Hippocampal formation (tissue), 2 donors: ENCODE results near the gene PPP1R1A.
A peak's percentile ranks its signal among the peaks of the same experiment; 100 is the strongest.

Source experiments
- DNase-seq, 2 donors: peaks; one replicate each; lab custom pipeline; 2025; lab: John Stamatoyannopoulos, UW

PPP1R1A gene, protein sequence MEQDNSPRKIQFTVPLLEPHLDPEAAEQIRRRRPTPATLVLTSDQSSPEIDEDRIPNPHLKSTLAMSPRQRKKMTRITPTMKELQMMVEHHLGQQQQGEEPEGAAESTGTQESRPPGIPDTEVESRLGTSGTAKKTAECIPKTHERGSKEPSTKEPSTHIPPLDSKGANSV

DNA sequence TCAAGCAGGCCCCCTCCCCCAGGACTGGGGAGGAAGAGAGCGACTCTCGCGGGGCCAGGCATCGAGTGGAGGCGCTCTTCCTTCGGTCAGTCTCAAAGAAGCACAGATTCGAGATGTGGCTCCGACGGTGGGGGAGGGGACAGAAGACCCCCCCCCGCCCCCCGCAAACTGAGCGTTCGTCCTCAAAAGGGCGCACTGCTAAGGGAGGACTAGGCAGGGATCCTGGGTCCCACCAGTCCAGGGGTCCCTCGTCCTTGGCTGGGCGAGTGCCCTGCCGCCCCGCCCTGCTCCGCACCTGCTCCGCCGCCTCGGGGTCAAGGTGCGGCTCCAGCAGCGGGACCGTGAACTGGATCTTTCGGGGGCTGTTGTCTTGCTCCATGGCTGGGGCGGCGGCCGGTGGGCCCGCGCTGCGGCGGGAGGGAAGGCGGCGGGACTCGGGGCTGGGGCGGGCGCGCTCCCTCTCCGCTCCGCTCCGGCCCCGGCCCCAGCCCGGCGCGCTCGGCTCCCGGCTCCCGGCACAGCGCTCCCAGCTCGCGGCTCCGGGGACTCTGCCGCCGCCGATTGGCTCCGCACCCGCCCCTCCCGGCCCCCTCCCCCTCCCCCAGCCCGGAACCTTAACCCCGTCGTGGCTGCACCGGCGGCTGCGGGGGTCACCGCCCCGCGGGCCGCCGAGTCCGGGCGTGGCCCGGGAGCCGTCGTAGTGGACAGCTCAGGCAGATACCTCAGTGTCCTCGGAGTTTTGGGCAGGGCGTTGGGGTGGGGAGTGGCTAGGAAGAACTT, at the start of gene PPP1R1A:
Gene PPP1R1A, minus strand, starts transcription at position 550 of the 780 bp plus-strand sequence. Its CDS starts 171 bp downstream, at position 379.
- peak in 1 of 2 donors; percentile 31 for DNase-seq

DNA sequence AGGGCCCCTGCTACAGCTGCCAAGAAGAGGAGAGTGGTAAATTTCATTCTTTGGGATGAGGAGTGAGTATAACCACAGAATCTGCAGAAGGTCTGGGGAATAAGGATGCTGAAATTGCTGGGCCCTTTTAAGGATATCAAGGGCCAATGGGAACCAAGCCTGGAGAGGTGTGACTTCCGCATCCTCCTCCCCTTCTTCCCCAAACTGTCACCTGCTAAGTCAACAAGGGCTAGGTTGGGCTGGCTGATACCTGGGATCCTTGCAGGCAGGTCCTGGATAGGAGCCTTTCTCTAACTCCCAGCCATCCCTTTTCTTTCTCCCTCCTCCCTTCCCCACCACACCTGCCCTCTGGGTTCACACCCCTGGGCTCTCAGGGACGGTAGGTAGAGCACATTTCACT, 46.3 kb upstream of the PPP1R1A start, which contains the start of gene LACRT:
Gene LACRT, minus strand, starts transcription at position 101 of the 400 bp plus-strand sequence. Its CDS starts 54 bp downstream, at position 47.
- DNase-seq = no peak

DNA sequence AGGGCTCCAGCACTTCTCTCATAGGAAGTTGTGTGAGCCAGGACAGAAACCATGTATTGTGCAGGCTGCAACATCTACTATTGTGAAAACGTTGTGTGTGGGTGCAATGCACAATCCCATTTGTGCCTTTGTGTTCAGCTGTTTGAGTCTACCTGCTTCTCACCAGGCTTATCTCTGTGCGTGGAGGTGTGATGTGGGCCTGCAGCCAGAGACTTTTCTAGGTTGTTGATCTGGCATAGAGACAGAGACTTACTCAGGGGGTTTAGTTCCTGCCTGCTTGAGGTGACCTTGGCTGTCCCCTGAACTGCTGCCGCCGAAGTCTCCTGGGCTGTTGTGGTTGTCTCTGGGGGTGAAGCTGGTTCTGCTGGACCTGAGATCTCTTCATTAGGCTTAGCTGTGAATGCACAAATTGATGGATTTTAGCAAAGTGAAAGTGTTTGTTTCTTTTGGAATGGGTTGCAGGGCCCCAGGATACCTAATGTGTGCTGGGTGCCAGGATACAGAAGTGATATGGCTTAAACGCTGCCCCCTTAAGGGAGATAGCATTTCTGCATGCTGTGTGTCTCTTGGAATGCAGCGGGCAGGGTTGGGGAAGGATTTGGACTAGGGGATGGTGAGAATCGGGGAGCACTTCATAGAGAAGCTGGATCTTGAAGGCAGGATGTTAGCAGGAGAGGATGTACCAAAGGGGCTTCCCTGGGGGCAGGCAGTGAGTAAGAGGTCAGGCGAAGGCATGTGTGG, 43.7 kb upstream of the PPP1R1A start:
- DNase-seq = no peak

DNA sequence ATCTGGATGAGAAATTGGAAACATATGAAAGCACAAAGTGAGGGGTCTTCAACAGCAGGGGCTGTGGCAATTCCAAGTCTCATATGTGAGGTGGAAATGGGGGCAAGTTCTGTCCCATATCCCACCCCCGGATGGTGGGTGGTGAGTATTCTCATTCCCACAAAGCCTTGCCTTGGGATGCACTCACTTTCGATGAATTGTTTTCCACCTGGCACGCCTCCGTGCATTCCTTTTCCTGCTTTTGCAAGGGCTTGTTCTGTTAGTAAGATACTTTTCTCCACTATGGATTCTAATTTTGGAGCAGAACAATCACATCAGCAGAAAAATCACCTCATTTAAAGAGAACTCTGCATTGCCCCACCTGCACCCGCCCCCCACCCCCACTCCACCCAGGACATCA, 43.1 kb upstream of the PPP1R1A start:
- DNase-seq = no peak

DNA sequence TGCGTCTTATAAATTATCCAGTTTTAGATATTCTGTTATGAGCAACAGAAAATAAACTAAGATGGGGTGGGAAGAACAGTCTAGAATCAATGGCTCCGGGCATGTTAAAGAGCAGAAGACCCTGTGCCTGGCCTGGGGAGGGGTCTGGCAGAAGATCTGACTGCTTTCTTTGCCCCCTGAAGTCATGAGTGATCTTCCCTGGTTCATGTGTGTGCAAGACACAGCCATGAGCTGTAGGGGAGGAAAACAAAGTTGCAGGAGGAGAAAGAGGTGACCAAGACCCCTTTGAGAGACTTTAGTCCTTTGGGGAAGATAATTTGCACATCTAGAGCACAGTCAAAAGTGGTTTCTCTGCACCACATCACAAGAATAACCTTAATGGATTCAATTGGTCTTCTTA, 41.5 kb upstream of the PPP1R1A start:
- DNase-seq = no peak

DNA sequence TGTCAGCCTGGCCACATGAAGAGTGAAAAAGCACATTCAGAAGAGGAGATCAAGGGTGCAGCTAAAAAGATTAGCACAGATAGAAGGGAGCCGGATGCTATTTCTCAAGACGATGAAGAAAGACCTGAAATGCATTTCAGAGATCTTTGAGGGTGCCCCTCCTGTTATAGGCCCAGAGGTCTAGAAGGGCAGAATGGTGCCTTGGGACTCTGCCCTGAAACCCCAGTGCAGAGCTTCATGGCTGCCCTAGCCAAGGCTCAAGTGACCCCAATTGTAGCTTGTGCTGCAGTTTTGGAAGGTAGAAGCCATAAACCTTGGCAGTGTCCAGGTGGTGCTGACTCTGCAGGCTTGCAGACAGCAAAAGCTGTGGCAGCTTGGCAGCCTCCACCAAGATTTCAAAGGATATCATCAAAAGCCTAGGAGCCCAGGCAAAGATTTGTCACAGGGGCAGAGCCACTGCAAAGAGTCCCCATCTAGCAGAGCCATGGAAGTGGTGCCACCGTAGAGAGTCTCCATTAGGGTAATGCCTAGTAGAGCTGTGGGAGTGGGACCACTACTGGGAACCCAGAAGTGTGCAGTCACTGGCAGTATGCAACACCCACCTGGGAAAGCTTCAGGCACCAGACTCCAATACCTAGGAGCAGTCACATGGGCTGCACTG, 39.9 kb upstream of the PPP1R1A start:
- DNase-seq = no peak

DNA sequence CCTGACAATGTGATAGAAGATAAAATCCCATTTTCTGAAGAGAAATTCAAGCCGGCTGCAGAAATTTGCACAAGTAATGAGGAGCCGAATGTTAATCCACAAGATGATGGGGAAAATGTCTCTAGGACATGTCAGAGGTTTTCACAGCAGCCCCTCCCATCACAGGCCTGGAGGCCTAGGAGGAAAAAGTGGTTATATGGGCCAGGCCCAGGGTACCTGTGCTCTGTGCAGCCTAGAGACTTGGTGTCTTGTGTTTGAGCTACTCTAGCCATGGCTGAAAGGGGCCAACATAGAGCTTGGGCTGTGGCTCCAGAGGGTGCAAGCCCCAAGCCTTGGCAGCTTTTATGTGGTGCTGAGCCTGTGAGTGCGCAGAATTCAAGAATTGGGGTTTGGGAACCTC, 38.8 kb upstream of the PPP1R1A start:
- DNase-seq = no peak

DNA sequence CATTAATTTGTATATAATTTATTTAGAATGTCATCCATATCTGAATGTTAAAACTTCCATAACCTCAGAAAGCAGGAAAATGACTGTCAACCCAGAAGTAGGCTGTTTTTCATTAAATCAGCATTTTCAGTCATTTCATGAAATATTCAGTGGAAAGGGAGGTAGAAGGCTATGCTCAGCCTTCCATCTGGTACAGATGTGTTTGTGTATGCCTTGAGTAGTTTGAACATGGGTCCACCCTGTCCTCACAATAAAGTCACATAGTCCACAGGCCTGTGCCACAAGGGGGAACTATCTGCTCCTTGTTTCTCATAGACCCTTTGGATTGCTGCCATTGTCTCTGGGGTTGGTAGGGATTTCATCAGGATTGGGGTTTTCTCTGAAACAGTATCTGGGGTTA, 37.1 kb upstream of the PPP1R1A start:
- no peak for DNase-seq

DNA sequence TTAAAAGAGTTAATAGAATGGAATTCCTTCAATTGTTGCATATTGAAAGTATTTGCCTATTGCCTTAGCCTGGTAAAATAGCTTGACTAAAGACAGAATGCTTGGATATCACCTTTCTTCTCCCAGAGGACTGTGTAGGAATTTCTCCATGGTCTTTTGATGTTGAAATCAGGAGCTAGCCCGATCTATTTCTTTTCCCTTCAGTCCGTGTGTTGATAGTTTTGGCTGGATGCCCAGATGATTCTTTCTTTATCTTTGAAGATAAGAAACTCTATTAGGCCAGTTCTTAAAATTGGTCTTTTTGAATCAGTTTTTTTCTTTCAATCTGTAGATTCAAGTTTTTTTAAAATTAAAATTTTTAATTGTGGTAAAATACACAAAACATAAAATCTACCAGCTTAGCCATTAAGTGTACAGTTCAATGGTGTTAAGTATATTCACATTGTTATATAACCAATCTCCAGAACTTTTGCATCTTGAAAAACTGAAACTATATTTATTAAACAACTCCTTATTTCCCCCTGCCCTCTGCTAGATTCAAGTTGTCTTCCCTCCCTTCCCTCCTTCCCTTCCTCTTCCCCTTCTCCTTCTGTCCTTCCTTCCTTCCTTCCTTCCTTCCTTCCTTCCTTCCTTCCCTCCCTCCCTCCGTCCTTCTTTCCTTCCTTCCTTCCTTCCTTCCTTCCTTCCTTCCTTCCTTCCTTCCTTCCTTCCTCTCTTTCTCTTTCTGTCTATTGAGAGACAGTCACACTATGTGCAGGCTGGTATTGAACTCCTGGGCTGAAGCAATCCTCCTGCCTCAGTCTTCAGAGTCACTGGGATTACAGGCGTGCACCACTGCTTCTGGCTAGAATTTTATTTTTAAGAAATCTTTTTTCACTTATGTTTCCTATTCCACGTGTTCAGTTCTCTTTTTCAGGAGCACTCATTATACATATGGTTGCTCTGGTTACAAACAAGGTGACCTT, 36.1 kb upstream of the PPP1R1A start:
- DNase-seq = no peak

DNA sequence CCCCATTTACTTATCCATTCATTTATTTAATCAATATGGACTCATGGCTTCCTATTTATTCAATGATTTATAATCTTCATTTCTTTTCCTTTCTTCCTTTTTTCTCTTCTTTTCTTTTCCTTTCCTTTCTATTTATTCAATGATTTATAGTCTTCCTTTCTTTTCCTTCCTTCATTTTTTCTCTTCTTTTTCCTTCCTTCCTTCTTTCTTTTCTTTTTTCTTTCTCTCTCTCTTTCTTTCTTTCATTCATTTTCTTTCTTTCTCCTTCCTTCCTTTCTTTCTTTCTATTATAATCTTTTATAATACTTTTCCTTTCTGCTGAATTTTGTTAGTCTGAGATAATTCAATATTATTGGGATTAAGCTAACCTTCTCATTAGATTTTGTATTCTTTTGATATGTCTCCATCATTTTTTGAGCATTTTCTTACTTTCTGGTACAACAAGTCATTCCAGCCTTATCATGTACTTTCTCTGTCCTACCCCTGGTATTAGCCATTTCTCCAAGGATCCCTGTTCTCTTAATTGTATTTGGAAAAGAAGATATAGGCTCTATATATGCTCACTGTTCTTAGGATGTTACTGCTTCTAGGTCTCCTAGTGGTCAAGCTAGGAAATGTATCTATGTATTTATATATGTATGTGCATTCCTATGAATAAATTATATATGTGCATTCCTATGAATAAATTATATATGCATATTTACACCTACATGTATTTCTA, 34.2 kb upstream of the PPP1R1A start:
- no peak for DNase-seq

DNA sequence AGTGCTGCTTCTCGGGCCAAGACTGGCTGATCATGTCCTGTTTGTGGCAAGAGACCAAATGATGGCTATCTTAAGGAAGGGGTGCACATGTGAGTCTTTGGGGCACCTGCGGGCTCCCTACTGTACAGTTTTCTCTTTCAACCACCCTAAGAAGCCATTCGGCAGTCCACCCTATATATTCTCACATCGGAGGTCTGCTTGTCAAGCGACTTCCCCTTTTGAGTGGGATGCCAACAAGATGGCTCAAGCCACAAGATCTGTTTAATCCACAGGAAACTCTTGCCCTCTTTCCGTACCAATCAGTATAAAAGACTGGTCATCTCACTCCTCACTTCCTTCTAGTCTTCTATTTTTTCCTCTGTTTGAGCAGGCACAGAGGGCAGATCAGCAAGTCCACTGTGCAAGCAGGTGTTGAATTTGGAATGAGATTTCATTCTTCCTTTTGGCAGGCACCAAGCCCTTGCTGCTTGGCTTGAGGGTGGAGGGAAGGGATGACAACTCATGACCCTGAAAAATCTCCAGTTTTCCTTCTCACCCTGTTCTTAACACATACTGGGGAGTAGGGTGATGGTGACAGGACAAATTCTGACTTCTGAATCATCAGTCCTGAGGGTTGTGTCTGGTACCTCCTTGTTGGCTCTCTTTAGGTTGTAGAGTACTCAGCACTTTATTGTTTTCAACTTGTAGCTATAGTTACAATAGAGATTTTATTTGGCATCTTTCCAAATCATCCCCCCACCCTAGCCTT, 28.6 kb upstream of the PPP1R1A start:
- DNase-seq = no peak

DNA sequence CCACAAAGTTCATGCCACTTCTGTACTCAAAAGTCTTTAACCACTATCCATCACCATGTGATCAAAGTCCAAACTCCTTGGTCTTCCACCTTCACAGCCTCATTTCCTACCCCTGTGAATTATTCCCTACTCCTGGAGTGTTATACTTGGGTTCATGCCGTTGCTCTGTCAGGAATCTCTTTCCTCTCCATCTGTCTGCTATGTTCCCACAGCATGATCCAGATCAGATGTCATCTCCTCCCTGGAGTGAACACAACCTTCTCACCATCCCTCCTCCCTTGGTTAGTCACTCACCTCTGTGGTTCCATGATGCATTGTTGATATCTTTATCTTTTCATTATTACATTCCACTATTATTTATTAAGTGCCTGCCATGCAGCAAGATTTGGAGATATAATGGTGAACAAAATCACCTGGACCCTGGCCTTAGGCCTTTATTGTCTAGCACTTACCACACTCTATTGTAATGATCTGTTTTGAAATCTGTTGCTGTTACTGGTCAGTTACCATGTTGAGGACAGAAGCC, 23.8 kb upstream of the PPP1R1A start:
- no peak for DNase-seq

DNA sequence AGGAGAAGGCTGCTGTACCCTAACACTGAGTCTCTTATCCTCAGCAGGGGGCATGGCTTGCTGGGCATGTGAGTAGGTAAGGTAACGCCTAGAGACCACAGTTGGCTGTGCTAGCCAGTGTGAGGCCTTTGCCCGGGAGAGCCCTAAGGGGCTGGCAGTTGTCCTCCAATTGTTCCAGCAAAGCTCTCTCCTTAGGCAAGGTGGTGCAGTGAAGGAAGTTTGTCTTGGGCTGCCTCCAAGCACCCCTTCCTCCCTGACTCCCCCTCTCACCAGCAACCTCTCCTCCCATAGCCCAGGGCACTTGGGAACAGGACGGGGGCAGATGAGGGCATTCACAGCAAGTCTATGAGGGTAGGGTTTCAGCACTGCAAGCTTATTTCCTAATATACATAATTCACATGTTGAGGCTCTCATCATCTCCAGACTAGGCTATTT, 23.3 kb upstream of the PPP1R1A start:
- no peak for DNase-seq

DNA sequence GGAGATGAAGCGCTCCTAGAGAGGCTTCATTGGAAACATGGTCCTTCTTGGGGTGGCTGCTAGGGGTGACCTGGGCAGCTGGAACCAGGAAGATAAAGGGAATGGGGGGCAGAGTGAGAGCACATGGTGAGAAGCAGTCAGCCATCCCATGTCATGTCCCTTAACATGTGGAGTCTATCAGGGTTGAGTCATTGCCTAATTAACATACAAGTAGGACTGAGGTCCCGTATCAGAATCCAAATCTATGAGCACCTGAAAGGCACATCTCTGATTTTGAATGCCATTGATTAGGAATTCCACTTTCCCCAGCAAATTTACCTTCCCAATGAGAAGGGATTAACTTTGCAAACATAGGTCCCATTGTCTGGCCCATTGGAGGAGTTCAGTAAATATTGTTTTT, 20.3 kb upstream of the PPP1R1A start:
- DNase-seq = no peak

DNA sequence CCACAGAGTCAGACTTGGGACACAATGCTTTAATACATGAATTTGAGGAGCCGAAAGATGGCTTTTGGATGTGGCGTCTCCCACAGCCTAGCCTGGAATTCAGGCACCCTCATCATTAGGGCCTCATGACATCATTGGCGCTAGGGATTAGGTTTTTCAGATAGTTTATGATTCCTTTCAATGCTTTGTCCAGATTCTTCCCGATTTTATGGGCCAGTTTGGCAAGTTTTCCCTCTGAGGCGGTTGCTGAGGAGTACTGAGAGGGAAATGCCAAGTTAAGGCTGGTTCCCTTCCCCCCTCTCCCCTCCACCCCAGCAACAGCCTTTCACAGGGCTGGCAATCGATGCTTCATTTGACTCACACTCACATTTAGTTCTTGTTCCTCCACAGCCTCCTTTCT, 19.7 kb upstream of the PPP1R1A start:
- DNase-seq = no peak

DNA sequence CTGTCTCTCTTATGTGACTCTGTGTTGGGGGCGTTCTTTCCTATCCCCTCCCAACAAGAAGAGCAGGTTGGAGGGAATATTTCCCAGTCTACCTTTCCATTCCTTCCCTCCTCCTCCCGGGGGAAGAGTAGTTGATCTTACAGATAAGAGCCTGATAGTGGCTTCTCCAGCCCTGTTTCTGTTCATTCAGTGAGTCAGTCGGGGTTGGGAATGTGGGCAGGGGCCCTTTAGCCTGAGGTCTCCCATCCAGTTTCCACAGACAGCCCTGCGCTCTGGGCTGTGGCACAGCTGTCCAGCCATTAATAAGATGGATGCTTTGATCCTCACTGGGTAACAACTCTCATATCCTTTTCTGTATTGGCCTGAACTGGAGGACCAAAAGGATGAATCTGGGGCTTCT, 18.1 kb upstream of the PPP1R1A start:
- DNase-seq = no peak

DNA sequence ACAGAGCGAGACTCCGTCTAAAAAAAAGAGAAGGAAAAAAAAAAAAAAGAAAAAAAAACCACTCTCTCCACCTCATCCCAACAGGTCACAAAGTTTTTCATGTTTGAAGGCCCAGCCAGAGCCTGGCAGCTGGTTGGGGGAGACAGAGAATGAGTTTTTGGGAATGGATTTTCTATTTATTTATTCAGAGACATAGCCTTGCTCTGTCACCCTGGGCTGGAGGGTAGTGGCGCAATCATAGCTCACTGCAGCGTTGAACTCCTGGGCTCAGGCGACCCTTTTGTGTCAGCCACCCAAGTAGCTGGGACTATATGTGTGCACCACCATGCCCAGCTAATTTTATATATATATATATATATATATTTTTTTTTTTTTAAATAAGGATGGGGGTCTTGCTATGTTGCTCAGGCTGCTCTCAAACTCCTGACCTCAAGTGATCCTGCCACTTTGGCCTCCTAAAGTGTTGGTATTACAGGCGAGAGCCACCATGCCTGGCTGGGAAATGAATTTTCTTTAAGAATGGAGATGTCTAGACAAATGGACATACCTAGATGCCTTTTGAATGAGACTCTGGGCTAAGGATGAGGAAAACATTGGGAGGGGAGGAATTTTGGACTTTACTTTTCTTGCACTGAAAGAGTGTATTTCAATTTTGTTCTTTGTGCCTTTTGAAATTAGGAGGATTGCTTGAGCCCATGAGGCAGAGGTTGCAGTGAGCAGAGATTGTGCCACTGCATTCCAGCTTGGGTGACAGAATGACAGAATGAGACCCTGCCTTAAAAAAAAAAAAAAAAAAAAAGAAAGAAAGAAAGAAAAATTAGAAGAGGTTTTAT, 16.9 kb upstream of the PPP1R1A start:
- no peak for DNase-seq

DNA sequence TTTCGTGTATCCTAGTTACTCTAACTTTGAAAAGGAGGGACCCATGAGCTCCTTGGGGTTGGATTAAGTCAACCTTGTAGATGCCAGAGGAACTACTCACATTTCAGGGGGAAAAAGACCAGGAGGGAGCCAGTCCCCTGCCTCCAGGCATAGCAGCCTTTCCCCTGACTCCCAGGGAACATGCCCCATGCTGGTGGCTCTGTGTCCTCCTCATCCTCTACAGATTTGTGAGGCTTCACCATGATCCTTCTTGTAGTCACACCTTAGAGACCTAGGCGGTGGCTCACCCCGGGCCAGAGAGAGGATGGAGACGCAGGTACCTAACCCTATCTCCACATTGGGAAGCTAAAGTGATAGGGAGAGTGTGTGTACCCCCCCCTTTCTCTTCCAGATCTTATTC, 16.0 kb upstream of the PPP1R1A start:
- DNase-seq = no peak

DNA sequence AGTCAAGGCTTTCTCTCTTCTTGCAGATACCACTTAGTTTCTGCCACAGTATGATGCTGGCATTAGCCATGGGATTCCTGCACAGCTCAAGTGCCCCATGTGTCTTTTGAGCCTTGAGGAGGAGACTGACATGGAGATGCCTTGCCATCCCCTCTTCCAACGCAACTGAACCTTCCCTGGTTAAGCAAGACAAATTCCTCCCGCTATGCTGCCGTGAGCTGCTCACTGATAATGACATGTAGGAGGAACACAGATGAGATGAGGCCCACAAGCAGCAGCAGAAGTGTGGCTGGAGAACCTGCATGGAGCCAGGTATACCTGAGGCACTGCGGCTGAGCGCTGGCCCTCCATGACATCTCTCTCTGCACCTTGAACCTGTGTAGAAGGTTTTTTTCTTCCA, 15.4 kb upstream of the PPP1R1A start:
- no peak for DNase-seq
